Spleen (tissue), 11 donors: ENCODE results near the gene GPRC5C. TPM values are rescaled to one million over a fixed set of nuclear protein-coding genes. Genes with fewer than 3 reads are reported as not detected.

Experiments used
- DNase-seq: peaks from one replicate; pipeline ENCODE4 v3.0.0-alpha.2; 2020
- H3K27ac ChIP-seq, 8 donors: fragments of 200-600 bp; sonication (generic) in 7 of 8; 1 replicate in 4 of 8; 2 replicates in 4 of 8; pipeline versions ENCODE4 v1.5.0 to v1.8.0; 2016 to 2021; ENCODE audit warnings: inconsistent platforms in 4 of 8, mild to moderate bottlenecking in 4 of 8, moderate library complexity in 1 of 8
- H3K27me3 ChIP-seq, 7 donors: fragments of 200-600 bp; sonication (generic) in 6 of 7; replicated peaks in 1 of 7; 1 replicate in 4 of 7; 2 replicates in 3 of 7; pipeline versions ENCODE4 v1.5.0 to v1.8.0; 2016 to 2021; ENCODE audit warnings: inconsistent platforms in 3 of 7, mild to moderate bottlenecking in 1 of 7
- H3K36me3 ChIP-seq, 6 donors: fragments of 200-600 bp; sonication (generic) in 5 of 6; 1 replicate in 4 of 6; 2 replicates in 2 of 6; pipeline versions ENCODE4 v1.5.0 to v1.8.0; 2016 to 2021; ENCODE audit warnings: inconsistent platforms in 2 of 6
- H3K4me1 ChIP-seq, 6 donors: fragments of 200-600 bp; sonication (generic) in 5 of 6; 1 replicate in 3 of 6; 2 replicates in 3 of 6; pipeline versions ENCODE4 v1.5.0 to v1.8.0; 2016 to 2021; ENCODE audit warnings: inconsistent platforms in 3 of 6
- H3K4me3 ChIP-seq, 8 donors: fragments of 200-600 bp; sonication (generic) in 7 of 8; 1 replicate in 4 of 8; 2 replicates in 4 of 8; pipeline versions ENCODE4 v1.5.0 to v1.8.0; 2016 to 2021; ENCODE audit warnings: inconsistent platforms in 4 of 8, mild to moderate bottlenecking in 4 of 8, moderate library complexity in 2 of 8
- H3K9me3 ChIP-seq, 8 donors: fragments of 200-600 bp; sonication (generic) in 7 of 8; 1 replicate in 4 of 8; 2 replicates in 4 of 8; pipeline versions ENCODE4 v1.5.0 to v1.8.0; 2016 to 2021; ENCODE audit warnings: inconsistent platforms in 4 of 8
- POLR2A ChIP-seq, 3 donors: fragments of 450-650 bp; IDR thresholded peaks; one replicate each; pipeline ENCODE4 v1.5.1; 2017; ENCODE audit warnings: antibody characterized with exemption in 3 of 3, mild to moderate bottlenecking in 1 of 3
- POLR2AphosphoS5 ChIP-seq, 3 donors: sonication (generic); formaldehyde crosslinking; IDR thresholded peaks; one replicate each; pipeline ENCODE4 v1.5.1; 2017; ENCODE audit warnings: antibody characterized with exemption in 3 of 3
- WGBS, 5 donors: extraction: QIAGEN DNeasy Blood & Tissue Kit in 3 of 5; methylation state at CpG; one replicate each; pipeline versions ENCODE4 v1.1.5 to v1.1.7; 2013 to 2018; 5-methylcytosine and 5-hydroxymethylcytosine counted together
- intact Hi-C: fragments of 100-400 bp; cut with DNase I; formaldehyde crosslinking; loops from one replicate; pipeline ENCODE4 v1.15.0; 2023; ENCODE audit warnings: low total_unique reads
- polyA plus RNA-seq, 3 donors: library from polyadenylated mRNA; stranded (reverse); fragments of 200-250 nt; gene quantifications; one replicate each; pipeline ENCODE4 v1.2.1, GENCODE V29; 2013
- total RNA-seq, 7 donors: library from RNA; depleted of rRNA in 3 of 7; stranded (reverse); fragments of >200 nt in 3 of 7; fragmentation: NEBNext Ultra II Directional in 4 of 7; extraction: Animal tissue kit (Norgen Biotek cat#: 25700) in 4 of 7; gene quantifications; one replicate each; pipeline versions ENCODE4 v1.1.0 to v1.2.1, GENCODE V29; 2016 to 2021
- TF ChIP-seq, protein P1 (sequence below), 11 experiments: fragments of 200-600 bp in 7 of 11; fragments of 450-650 bp in 4 of 11; sonication (generic) in 4 of 11; IDR thresholded peaks in 8 of 11; conservative IDR thresholded peaks in 3 of 11; 1 replicate in 7 of 11; 2 replicates in 4 of 11; pipeline versions ENCODE4 v1.4.0 to v1.8.0; 2016 to 2021; ENCODE audit warnings: antibody characterized with exemption in 11 of 11, inconsistent platforms in 4 of 11, mild to moderate bottlenecking in 1 of 11
- donor health status: healthy with polysubstance abuse.
- donor health status: DM: no; HTN: no; CAD: no; lungs with moderate emphysema.
- donor health status: DM: no; HTN: no; CAD: no.
- donor health status: Bipolar disorder and iron deficiency.
- donor health status: healthy.
- donor health status: DM: no; HTN: no; CAD: no.
- donor health status: DM: yes; HTN: yes; CAD: no.

Gene GPRC5C
- total and polyA plus RNA-seq, 10 donors = 11.0 to 70.0 (median 28.6) TPM

DNA sequence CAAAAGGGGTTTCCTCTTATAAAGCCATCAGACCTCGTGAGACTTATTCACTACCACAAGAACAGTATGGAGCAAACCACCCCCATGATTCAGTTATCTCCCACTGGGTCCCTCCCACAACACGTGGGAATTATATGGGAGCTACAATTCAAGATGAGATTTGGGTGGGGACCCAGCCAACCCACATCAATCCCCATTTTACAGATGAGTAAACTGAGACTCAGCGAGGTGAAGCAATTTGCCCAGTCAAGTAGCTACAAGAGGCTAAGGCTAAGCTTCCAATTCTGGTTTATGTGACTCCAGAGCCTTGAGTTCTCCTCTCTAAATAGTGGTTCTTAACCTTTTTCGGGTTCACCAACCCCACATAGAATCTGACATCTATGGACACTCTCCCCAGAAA, 43.3 kb downstream of the GPRC5C start:
- H3K4me3 ChIP-seq = no peak overlapping the region
- peak overlapping the region in 3 of 8 donors; percentile 93 to 95 (median 94) for H3K27ac ChIP-seq
- H3K9me3 ChIP-seq = peaks cover 0 to 17% (median 13%) of the 10 kb centered on the region in 8 donors
- H3K27me3 ChIP-seq = peaks cover 0 to 11% (median 0%) of the 10 kb centered on the region in 7 donors
- peaks cover 0 to 93% (median 15%) of the 10 kb centered on the region in 6 donors for H3K36me3 ChIP-seq
- TF ChIP-seq, protein P1, sequence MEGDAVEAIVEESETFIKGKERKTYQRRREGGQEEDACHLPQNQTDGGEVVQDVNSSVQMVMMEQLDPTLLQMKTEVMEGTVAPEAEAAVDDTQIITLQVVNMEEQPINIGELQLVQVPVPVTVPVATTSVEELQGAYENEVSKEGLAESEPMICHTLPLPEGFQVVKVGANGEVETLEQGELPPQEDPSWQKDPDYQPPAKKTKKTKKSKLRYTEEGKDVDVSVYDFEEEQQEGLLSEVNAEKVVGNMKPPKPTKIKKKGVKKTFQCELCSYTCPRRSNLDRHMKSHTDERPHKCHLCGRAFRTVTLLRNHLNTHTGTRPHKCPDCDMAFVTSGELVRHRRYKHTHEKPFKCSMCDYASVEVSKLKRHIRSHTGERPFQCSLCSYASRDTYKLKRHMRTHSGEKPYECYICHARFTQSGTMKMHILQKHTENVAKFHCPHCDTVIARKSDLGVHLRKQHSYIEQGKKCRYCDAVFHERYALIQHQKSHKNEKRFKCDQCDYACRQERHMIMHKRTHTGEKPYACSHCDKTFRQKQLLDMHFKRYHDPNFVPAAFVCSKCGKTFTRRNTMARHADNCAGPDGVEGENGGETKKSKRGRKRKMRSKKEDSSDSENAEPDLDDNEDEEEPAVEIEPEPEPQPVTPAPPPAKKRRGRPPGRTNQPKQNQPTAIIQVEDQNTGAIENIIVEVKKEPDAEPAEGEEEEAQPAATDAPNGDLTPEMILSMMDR (IDR thresholded peaks at IDR 0.05 in 8 of 11, conservative IDR thresholded peaks at IDR 0.05 in 3 of 11) = no peak
- no peak for TF ChIP-seq POLR2A (IDR thresholded peaks at IDR 0.05)
- no peak for TF ChIP-seq POLR2AphosphoS5 (IDR thresholded peaks at IDR 0.05)
- H3K4me1 ChIP-seq = peaks cover 9 to 99% (median 53%) of the 10 kb centered on the region in 6 donors
- WGBS, 5 donors = 87 to 98% (median 92%) methylated on average over 4 of the region's 4 CpGs
- intact Hi-C loops = no loop called here
- no peak for DNase-seq

DNA sequence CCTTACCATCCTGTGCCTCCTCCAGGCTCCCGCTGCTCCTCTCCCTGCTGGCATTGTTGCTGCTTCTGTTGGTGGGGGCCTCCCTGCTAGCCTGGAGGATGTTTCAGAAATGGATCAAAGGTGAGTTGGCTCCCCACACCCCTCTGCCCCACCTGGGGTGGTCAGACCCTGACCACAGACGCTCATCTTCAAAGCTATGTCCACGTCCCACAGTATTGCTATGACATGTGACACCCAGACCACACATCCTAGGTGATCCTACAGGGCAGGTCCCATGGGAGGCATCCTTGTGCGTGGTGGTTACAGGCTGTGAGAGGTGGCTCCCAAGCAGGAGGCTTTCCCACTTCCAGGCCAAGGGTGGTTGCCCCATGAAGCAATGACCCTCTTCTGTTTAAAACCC, 45.5 kb downstream of the GPRC5C start:
- 73 to 91% (median 83%) methylated on average over 4 of the region's 4 CpGs for WGBS, 5 donors
- intact Hi-C loops = no loop called here
- no peak for DNase-seq
- Histone ChIP-seq H3K27ac (peak overlapping the region in 7 of 8 donors; percentile 42 to 95 (median 70)), H3K4me1 (peaks cover 9 to 83% (median 50%) of the 10 kb centered on the region in 6 donors), H3K36me3 (peaks cover 0 to 93% (median 25%) of the 10 kb centered on the region in 6 donors), H3K9me3 (peaks cover 0 to 17% (median 13%) of the 10 kb centered on the region in 8 donors), H3K4me3 (no peak overlapping the region), H3K27me3 (peaks cover 0 to 11% (median 0%) of the 10 kb centered on the region in 7 donors)
- TF ChIP-seq POLR2A (IDR thresholded peaks at IDR 0.05) = no peak
- no peak for TF ChIP-seq POLR2AphosphoS5 (IDR thresholded peaks at IDR 0.05)
- TF ChIP-seq, protein P1 (IDR thresholded peaks at IDR 0.05 in 8 of 11, conservative IDR thresholded peaks at IDR 0.05 in 3 of 11) = no peak

DNA sequence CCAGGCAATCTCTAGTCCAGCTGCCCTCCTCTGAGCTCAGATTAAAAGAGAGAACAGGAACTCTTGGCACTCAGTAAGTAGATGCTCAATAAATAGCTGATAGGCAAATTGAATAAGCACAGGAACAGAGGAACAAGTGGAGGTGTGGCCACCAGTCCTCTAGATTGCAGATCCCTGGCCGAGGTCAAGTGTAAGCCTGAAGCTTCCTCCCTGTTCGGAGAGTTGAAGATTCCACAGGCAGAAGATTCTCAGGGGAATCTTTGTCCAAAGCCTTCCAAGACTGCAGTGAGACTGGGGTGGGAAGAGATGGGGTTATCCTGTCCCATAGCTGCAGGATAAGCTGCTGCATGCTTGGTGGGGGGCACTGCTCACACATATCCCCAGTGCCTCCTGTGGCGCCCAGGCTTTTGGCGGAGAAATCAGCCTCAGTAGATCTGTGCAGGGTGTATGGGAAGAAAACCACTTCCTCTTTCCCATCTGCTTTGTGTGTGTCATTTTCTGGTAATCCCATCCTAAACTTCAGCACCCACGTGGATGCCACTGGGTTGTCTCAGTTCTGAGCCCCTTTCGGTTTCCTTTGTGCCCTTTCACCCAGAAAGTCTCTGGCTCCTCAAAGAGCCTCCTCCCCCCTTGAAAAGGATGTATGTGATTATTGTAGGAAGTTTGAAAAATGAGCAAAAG, 46.7 kb downstream of the GPRC5C start:
- Histone ChIP-seq H3K27ac (peak overlapping the region in 7 of 8 donors; percentile 68 to 95 (median 78)), H3K27me3 (no peaks in the 10 kb centered on the region), H3K4me1 (peaks cover 9 to 72% (median 46%) of the 10 kb centered on the region in 6 donors), H3K9me3 (peaks cover 0 to 17% (median 13%) of the 10 kb centered on the region in 8 donors), H3K4me3 (peak overlapping the region in 1 of 8 donors; percentile 38), H3K36me3 (peaks cover 0 to 93% (median 26%) of the 10 kb centered on the region in 6 donors)
- intact Hi-C loops = no loop called here
- TF ChIP-seq POLR2AphosphoS5 (IDR thresholded peaks at IDR 0.05) (peak in 2 of 3 donors; percentile 54 to 71), POLR2A (IDR thresholded peaks at IDR 0.05) (no peak)
- TF ChIP-seq, protein P1 (IDR thresholded peaks at IDR 0.05 in 8 of 11, conservative IDR thresholded peaks at IDR 0.05 in 3 of 11) = no peak
- DNase-seq = no peak
- WGBS, 5 donors = 19 to 28% (median 20%) methylated on average over 6 of the region's 6 CpGs

DNA sequence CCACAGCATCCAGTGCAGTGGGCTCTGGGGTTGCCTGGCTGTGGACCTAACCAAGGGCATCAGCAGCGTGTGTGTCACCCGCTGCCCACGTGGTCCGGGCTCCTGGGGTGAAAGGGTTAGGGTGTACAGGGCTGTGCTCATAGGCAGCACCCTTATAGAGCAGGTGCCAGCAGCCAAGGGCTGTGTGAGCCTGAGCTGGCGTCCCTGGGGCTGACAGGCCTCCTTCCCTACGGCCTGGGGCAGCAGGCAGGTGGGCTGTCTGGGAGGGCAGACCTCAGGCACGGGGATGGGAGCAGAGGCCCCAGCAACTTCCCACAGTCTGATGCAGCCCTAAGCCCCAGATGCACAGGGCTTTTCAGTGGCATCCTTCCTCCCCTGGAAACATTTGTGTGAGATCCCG, 48.4 kb downstream of the GPRC5C start:
- peaks cover 0 to 93% (median 25%) of the 10 kb centered on the region in 6 donors for H3K36me3 ChIP-seq
- intact Hi-C loops = no loop called here
- H3K27ac ChIP-seq = peak overlapping the region in 4 of 8 donors; percentile 68 to 95 (median 94)
- TF ChIP-seq POLR2AphosphoS5 (IDR thresholded peaks at IDR 0.05) = peak in 2 of 3 donors; percentile 8 to 60
- no peak for TF ChIP-seq POLR2A (IDR thresholded peaks at IDR 0.05)
- TF ChIP-seq, protein P1 (IDR thresholded peaks at IDR 0.05 in 8 of 11, conservative IDR thresholded peaks at IDR 0.05 in 3 of 11) = no peak
- 75 to 88% (median 83%) methylated on average over 8 of the region's 8 CpGs for WGBS, 5 donors
- H3K27me3 ChIP-seq = peaks cover 0 to 3% (median 0%) of the 10 kb centered on the region in 7 donors
- no peak overlapping the region for H3K4me3 ChIP-seq
- no peak for DNase-seq
- H3K4me1 ChIP-seq = peaks cover 5 to 55% (median 35%) of the 10 kb centered on the region in 6 donors
- H3K9me3 ChIP-seq = peaks cover 0 to 13% (median 10%) of the 10 kb centered on the region in 8 donors
